Erythroblast (primary cell): Measurements from ENCODE around the gene PPP1CB.

Experiments
- GATA1 ChIP-seq: IDR thresholded peaks from 2 replicates; pipeline ENCODE4 v1.6.1; 2011; ENCODE audit warnings: low read depth, mild to moderate bottlenecking, control low read depth, low read length, moderate library complexity
- POLR2A ChIP-seq: IDR thresholded peaks from 2 replicates; pipeline ENCODE4 v1.6.1; 2011; ENCODE audit warnings: mild to moderate bottlenecking, low read length

GRCh38 chr2:28705751-28706440 lies 45.7 kb upstream of the PPP1CB start:
- TF ChIP-seq POLR2A (no peak), GATA1 (no peak)
